ENCODE results near the gene SERINC1.

The SERINC1 gene

GRCh38 chr6:122405417-122405816, 66.2 kb downstream of the SERINC1 start:
- no peak for TF ChIP-seq TAF1 (IDR thresholded peaks at IDR 0.05; ENCODE audit: borderline replicate concordance, low read depth, low read length)
- TF ChIP-seq POLR2AphosphoS5 (IDR thresholded peaks at IDR 0.05; ENCODE audit: low read depth, low read length) = no peak
- no peak for TF ChIP-seq POLR2A (IDR thresholded peaks at IDR 0.05; ENCODE audit: low read depth, low read length)
- no peak for FAIRE-seq
- DNase-seq (ENCODE audit: insufficient read length) = no peak

GRCh38 chr6:122404444-122404843, 67.2 kb downstream of the SERINC1 start:
- FAIRE-seq (no peak), DNase-seq (ENCODE audit: insufficient read length) (no peak)
- no peak for TF ChIP-seq TAF1 (IDR thresholded peaks at IDR 0.05; ENCODE audit: borderline replicate concordance, low read depth, low read length)

- TF ChIP-seq POLR2AphosphoS5 (IDR thresholded peaks at IDR 0.05; ENCODE audit: low read depth, low read length) = no peak
- TF ChIP-seq TAF1 (IDR thresholded peaks at IDR 0.05; ENCODE audit: borderline replicate concordance, low read depth, low read length) = no peak
- no peak for TF ChIP-seq POLR2A (IDR thresholded peaks at IDR 0.05; ENCODE audit: low read depth, low read length)
- FAIRE-seq (peak; percentile 5), DNase-seq (ENCODE audit: insufficient read length) (no peak)
Observed at GRCh38 chr6:122401104-122401503, 70.5 kb downstream of the SERINC1 start.

- no peak for TF ChIP-seq POLR2AphosphoS5 (IDR thresholded peaks at IDR 0.05; ENCODE audit: low read depth, low read length)
- no peak for TF ChIP-seq TAF1 (IDR thresholded peaks at IDR 0.05; ENCODE audit: borderline replicate concordance, low read depth, low read length)
- TF ChIP-seq POLR2A (IDR thresholded peaks at IDR 0.05; ENCODE audit: low read depth, low read length) = no peak
- no peak for FAIRE-seq
- DNase-seq (ENCODE audit: insufficient read length) = no peak
Observed at GRCh38 chr6:122400462-122401089, 71.0 kb downstream of the SERINC1 start.

- DNase-seq (ENCODE audit: insufficient read length) = no peak
- peak; percentile 46 for FAIRE-seq
- TF ChIP-seq POLR2A (IDR thresholded peaks at IDR 0.05; ENCODE audit: low read depth, low read length) (no peak), POLR2AphosphoS5 (IDR thresholded peaks at IDR 0.05; ENCODE audit: low read depth, low read length) (no peak), TAF1 (IDR thresholded peaks at IDR 0.05; ENCODE audit: borderline replicate concordance, low read depth, low read length) (no peak)
Observed at GRCh38 chr6:122400121-122400450, 71.5 kb downstream of the SERINC1 start.

GRCh38 chr6:122399348-122400120, 72.1 kb downstream of the SERINC1 start, which contains the start of gene HSF2:
HSF2 (plus strand) TSS chr6:122399652; CDS start chr6:122399738, 86 bp downstream.
- peak; percentile 97 for FAIRE-seq
- DNase-seq (ENCODE audit: insufficient read length) = peak; percentile 61
- TF ChIP-seq POLR2AphosphoS5 (IDR thresholded peaks at IDR 0.05; ENCODE audit: low read depth, low read length) (peak; percentile 41; the same call in 1 of the 2 replicates), TAF1 (IDR thresholded peaks at IDR 0.05; ENCODE audit: borderline replicate concordance, low read depth, low read length) (0 out of 2 replicates have a peak, but pooled peaks have one; percentile 54), POLR2A (IDR thresholded peaks at IDR 0.05; ENCODE audit: low read depth, low read length) (peak; percentile 64; the same call in 1 of the 2 replicates)

- no peak for FAIRE-seq
- TF ChIP-seq POLR2AphosphoS5 (IDR thresholded peaks at IDR 0.05; ENCODE audit: low read depth, low read length) (no peak), TAF1 (IDR thresholded peaks at IDR 0.05; ENCODE audit: borderline replicate concordance, low read depth, low read length) (no peak)
Observed at GRCh38 chr6:122399055-122399347, 72.6 kb downstream of the SERINC1 start.

GRCh38 chr6:122394016-122394415, 77.6 kb downstream of the SERINC1 start:
- DNase-seq (ENCODE audit: insufficient read length) (no peak), FAIRE-seq (no peak)
- TF ChIP-seq POLR2AphosphoS5 (IDR thresholded peaks at IDR 0.05; ENCODE audit: low read depth, low read length) (no peak), TAF1 (IDR thresholded peaks at IDR 0.05; ENCODE audit: borderline replicate concordance, low read depth, low read length) (no peak), POLR2A (IDR thresholded peaks at IDR 0.05; ENCODE audit: low read depth, low read length) (no peak)

More at GRCh38 chr6:122399055-122399347, 72.6 kb downstream of the SERINC1 start:
- no peak for DNase-seq (ENCODE audit: insufficient read length)

GRCh38 chr6:122393351-122393896, 78.2 kb downstream of the SERINC1 start:
- TF ChIP-seq POLR2A (IDR thresholded peaks at IDR 0.05; ENCODE audit: low read depth, low read length) (no peak), TAF1 (IDR thresholded peaks at IDR 0.05; ENCODE audit: borderline replicate concordance, low read depth, low read length) (no peak), POLR2AphosphoS5 (IDR thresholded peaks at IDR 0.05; ENCODE audit: low read depth, low read length) (no peak)
- DNase-seq (ENCODE audit: insufficient read length) (no peak), FAIRE-seq (no peak)
